Measurements from ENCODE around the gene TLK1.

- no peak for TF ChIP-seq CTCF (IDR thresholded peaks at IDR 0.05)
- no peak for TF ChIP-seq POLR2AphosphoS5 (IDR thresholded peaks at IDR 0.05; ENCODE audit: insufficient read depth in 1 of 2, low read depth in 1 of 2)
- no peak for TF ChIP-seq POLR2A (IDR thresholded peaks at IDR 0.05)
Observed at GRCh38 chr2:171104379-171104778, 56.3 kb downstream of the TLK1 start.
